ENCODE measurements around the gene EDIL3.

EDIL3 gene

DNA sequence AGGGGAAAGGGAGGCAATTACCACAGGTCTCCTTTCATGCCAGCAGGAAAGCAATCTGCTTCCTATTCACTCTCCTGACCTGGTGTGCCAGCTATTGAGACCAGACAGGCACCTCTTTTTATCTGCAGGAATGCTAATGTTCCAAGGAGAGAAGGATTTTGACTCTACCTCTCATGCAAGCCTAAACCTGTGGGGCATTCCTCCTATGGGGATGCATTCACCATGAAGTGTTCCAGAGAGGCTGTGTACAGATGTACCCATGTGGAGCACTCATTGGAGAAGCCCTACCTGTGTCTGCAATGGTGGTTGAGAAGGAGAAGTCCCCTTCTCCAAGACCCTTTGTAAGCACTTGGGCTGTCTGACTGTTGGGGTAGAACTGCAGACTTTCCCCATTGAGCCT lies 45.4 kb upstream of the EDIL3 start:
- H4K20me1 ChIP-seq (ENCODE audit: control insufficient read depth, insufficient read depth, low read depth, low read length) = no peaks in the 10 kb centered on the region
- H3K79me2 ChIP-seq (ENCODE audit: control insufficient read depth, low read length) = no peaks in the 10 kb centered on the region
- H3K36me3 ChIP-seq (ENCODE audit: control insufficient read depth, low read length) = no peaks in the 10 kb centered on the region

DNA sequence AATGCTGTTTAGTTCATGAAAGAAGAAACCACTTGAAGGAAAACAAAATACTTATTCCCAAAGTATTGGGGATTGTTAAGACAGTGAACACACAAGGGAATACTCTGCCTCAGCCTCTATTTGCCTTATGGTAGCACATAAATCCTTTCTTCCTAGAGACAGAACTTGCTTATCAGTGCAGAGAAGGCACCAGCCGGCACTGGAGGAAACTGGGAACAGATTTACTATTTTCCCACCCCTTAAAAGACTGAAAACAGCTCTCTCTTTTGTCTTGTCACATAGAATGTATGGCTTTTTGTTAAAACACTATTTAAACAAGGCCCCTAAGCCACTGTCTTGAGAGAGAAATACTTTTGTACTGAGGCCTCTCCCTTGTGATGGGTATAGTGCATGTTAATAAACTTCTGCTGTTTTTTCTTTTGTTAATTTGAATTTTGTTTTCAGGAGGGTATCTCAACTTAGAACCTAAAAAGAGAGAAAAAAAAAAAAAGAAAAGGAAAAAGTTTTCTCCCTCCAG lies 40.7 kb upstream of the EDIL3 start:
- TF ChIP-seq CTCF (IDR thresholded peaks at IDR 0.05; ENCODE audit: low read depth, low read length, poor library complexity, severe bottlenecking) = no peak
- no peak for TF ChIP-seq EZH2phosphoT487 (IDR thresholded peaks at IDR 0.05; ENCODE audit: borderline replicate concordance, low read length)
- H3K9me3 ChIP-seq (ENCODE audit: control insufficient read depth, insufficient read depth, low read length) = no peaks in the 10 kb centered on the region
- H3F3A ChIP-seq (ENCODE audit: control insufficient read depth, insufficient read depth) = no peaks in the 10 kb centered on the region
- no peaks in the 10 kb centered on the region for H3K36me3 ChIP-seq (ENCODE audit: control insufficient read depth, low read length)
- no peaks in the 10 kb centered on the region for H4K20me1 ChIP-seq (ENCODE audit: control insufficient read depth, insufficient read depth, low read depth, low read length)
- H3K9me2 ChIP-seq (replicated peaks; ENCODE audit: control insufficient read depth, low read length) = no peaks in the 10 kb centered on the region
- H3K27me3 ChIP-seq (ENCODE audit: control insufficient read depth, low read length) = no peaks in the 10 kb centered on the region
- no peaks in the 10 kb centered on the region for H3K79me2 ChIP-seq (ENCODE audit: control insufficient read depth, low read length)
- no peak overlapping the region for H3K4me3 ChIP-seq (ENCODE audit: low read length)
- no peak overlapping the region for H3K4me2 ChIP-seq (ENCODE audit: low read length)
- no peak overlapping the region for H3K27ac ChIP-seq (ENCODE audit: low read depth, low read length)
- no peaks in the 10 kb centered on the region for H3K4me1 ChIP-seq (ENCODE audit: control insufficient read depth, low read length)

More for the DNA sequence above, 45.4 kb upstream of the EDIL3 start:
- Histone ChIP-seq H3K27ac (ENCODE audit: low read depth, low read length) (no peak overlapping the region), H3K4me2 (ENCODE audit: low read length) (no peak overlapping the region), H3K4me1 (ENCODE audit: control insufficient read depth, low read length) (no peaks in the 10 kb centered on the region), H3K9me2 (replicated peaks; ENCODE audit: control insufficient read depth, low read length) (no peaks in the 10 kb centered on the region), H3K27me3 (ENCODE audit: control insufficient read depth, low read length) (no peaks in the 10 kb centered on the region), H3K9me3 (ENCODE audit: control insufficient read depth, insufficient read depth, low read length) (no peaks in the 10 kb centered on the region), H3K4me3 (ENCODE audit: low read length) (no peak overlapping the region), H3F3A (ENCODE audit: control insufficient read depth, insufficient read depth) (no peaks in the 10 kb centered on the region)
- no peak for TF ChIP-seq CTCF (IDR thresholded peaks at IDR 0.05; ENCODE audit: low read depth, low read length, poor library complexity, severe bottlenecking)
- no peak for TF ChIP-seq EZH2phosphoT487 (IDR thresholded peaks at IDR 0.05; ENCODE audit: borderline replicate concordance, low read length)

DNA sequence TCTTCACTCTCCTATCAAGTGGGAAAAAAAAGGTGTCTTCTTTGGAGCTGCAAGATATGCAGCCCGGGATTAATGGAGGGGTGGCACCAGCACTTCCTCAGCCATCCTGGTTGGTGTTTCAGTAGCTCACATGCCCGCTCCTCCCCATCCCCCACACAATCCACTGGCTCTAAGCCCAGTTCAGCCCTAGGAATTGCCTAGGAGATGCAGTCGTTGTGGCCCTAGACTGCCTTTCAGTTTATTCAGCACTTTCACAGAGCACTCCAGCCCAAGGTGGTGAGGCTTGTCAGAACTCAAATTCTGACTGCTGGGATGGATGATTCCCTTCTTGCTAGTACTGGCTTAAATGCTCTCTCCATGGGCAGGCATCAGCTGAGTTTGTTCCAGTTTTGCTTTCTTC lies 35.1 kb upstream of the EDIL3 start:
- no peaks in the 10 kb centered on the region for H3K27me3 ChIP-seq (ENCODE audit: control insufficient read depth, low read length)
- no peaks in the 10 kb centered on the region for H3K4me1 ChIP-seq (ENCODE audit: control insufficient read depth, low read length)
- no peaks in the 10 kb centered on the region for H3K36me3 ChIP-seq (ENCODE audit: control insufficient read depth, low read length)
- H3F3A ChIP-seq (ENCODE audit: control insufficient read depth, insufficient read depth) = no peaks in the 10 kb centered on the region
- H4K20me1 ChIP-seq (ENCODE audit: control insufficient read depth, insufficient read depth, low read depth, low read length) = no peaks in the 10 kb centered on the region
- no peak overlapping the region for H3K4me2 ChIP-seq (ENCODE audit: low read length)
- H3K9me2 ChIP-seq (replicated peaks; ENCODE audit: control insufficient read depth, low read length) = no peaks in the 10 kb centered on the region
- no peaks in the 10 kb centered on the region for H3K9me3 ChIP-seq (ENCODE audit: control insufficient read depth, insufficient read depth, low read length)
- no peak overlapping the region for H3K4me3 ChIP-seq (ENCODE audit: low read length)
- H3K27ac ChIP-seq (ENCODE audit: low read depth, low read length) = no peak overlapping the region
- TF ChIP-seq EZH2phosphoT487 (IDR thresholded peaks at IDR 0.05; ENCODE audit: borderline replicate concordance, low read length) (no peak), CTCF (IDR thresholded peaks at IDR 0.05; ENCODE audit: low read depth, low read length, poor library complexity, severe bottlenecking) (no peak)
- no peaks in the 10 kb centered on the region for H3K79me2 ChIP-seq (ENCODE audit: control insufficient read depth, low read length)

All from DOHH2 (cell line).